Pancreas (tissue), 10 donors: Measurements from ENCODE around the gene SLIT1. TPM values are rescaled to one million over a fixed set of nuclear protein-coding genes. Genes with fewer than 3 reads are reported as not detected.

Experiments
- ATAC-seq, 4 donors: fragments of 200-7000 bp; cut with Tn5 transposase; one replicate each; pipeline versions ENCODE4 v1.8.0 to v1.9.1; 2020; ENCODE audit warnings: mild to moderate bottlenecking in 4 of 4, moderate library complexity in 4 of 4
- DNase-seq, 6 donors: peaks; one replicate each; pipeline ENCODE4 v3.0.0-alpha.2; 2020
- FAIRE-seq: peaks from 2 replicates; lab custom pipeline; 2012; peaks lifted over from hg19 to GRCh38; lab: Jason Lieb, UNC
- H3K27ac ChIP-seq, 4 donors: fragments of 200-600 bp; sonication (generic); 1 replicate in 3 of 4; 2 replicates in 1 of 4; pipeline versions ENCODE4 v1.5.0 to v1.8.0; 2020
- H3K27me3 ChIP-seq, 4 donors: fragments of 200-600 bp; one replicate each; pipeline ENCODE4 v1.8.0; 2021
- H3K36me3 ChIP-seq, 3 donors: fragments of 200-600 bp; sonication (generic) in 1 of 3; one replicate each; pipeline versions ENCODE4 v1.5.0 to v1.8.0; 2020 to 2021
- H3K4me1 ChIP-seq, 3 donors: fragments of 200-600 bp; one replicate each; pipeline ENCODE4 v1.8.0; 2021
- H3K4me3 ChIP-seq, 4 donors: fragments of 200-600 bp; sonication (generic) in 2 of 4; one replicate each; pipeline versions ENCODE4 v1.5.0 to v1.8.0; 2020 to 2021
- H3K9me3 ChIP-seq, 4 donors: fragments of 200-600 bp; one replicate each; pipeline ENCODE4 v1.8.0; 2021
- WGBS, 2 donors: extraction: QIAGEN DNeasy Blood & Tissue Kit; methylation state at CpG; one replicate each; pipeline ENCODE4 v1.1.7; 2013; 5-methylcytosine and 5-hydroxymethylcytosine counted together
- intact Hi-C, 3 donors: fragments of 100-400 bp; cut with DNase I; formaldehyde crosslinking; loops; one replicate each; pipeline versions ENCODE4 v1.11.1 to v1.14.2; 2022
- polyA plus RNA-seq, 2 donors: library from polyadenylated mRNA; stranded (reverse); fragments of 200-250 nt; gene quantifications; one replicate each; pipeline ENCODE4 v1.2.3, GENCODE V29; 2013
- total RNA-seq, 6 donors: library from RNA; stranded (reverse); fragmentation: NEBNext Ultra II Directional in 4 of 6; extraction: Animal tissue kit (Norgen Biotek cat#: 25700) in 4 of 6; gene quantifications; one replicate each; pipeline versions ENCODE4 v1.2.1 to v1.2.4, GENCODE V29; 2021 to 2023
- TF ChIP-seq, protein P1 (sequence below), 4 donors: fragments of 200-600 bp; sonication (generic) in 3 of 4; IDR thresholded peaks; one replicate each; pipeline versions ENCODE4 v1.5.0 to v1.8.0; 2021; ENCODE audit warnings: antibody characterized with exemption in 4 of 4
- donor health status: healthy with polysubstance abuse.
- donor health status: DM: no; HTN: no; CAD: no; lungs with moderate emphysema.
- donor health status: DM: no; HTN: no; CAD: no.
- donor health status: control.
- donor health status: control.
- donor health status: Bipolar disorder and iron deficiency.
- donor health status: DM: yes; HTN: yes; CAD: no.
- donor health status: DM: no; HTN: no; CAD: no.
- donor health status: DM: no; HTN: no; CAD: no.
- donor health status: DM: yes; HTN: yes; CAD: no.

The SLIT1 gene
- total and polyA plus RNA-seq, 8 donors = 0.23 to 2.8 (median 0.89) TPM

GRCh38 chr10:97115846-97116245 lies 69.9 kb downstream of the SLIT1 start:
- no peak for DNase-seq
- H3K9me3 ChIP-seq = no peaks in the 10 kb centered on the region
- TF ChIP-seq, protein P1, sequence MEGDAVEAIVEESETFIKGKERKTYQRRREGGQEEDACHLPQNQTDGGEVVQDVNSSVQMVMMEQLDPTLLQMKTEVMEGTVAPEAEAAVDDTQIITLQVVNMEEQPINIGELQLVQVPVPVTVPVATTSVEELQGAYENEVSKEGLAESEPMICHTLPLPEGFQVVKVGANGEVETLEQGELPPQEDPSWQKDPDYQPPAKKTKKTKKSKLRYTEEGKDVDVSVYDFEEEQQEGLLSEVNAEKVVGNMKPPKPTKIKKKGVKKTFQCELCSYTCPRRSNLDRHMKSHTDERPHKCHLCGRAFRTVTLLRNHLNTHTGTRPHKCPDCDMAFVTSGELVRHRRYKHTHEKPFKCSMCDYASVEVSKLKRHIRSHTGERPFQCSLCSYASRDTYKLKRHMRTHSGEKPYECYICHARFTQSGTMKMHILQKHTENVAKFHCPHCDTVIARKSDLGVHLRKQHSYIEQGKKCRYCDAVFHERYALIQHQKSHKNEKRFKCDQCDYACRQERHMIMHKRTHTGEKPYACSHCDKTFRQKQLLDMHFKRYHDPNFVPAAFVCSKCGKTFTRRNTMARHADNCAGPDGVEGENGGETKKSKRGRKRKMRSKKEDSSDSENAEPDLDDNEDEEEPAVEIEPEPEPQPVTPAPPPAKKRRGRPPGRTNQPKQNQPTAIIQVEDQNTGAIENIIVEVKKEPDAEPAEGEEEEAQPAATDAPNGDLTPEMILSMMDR (IDR thresholded peaks at IDR 0.05) = no peak
- H3K36me3 ChIP-seq = no peaks in the 10 kb centered on the region
- FAIRE-seq = no peak
- no peaks in the 10 kb centered on the region for H3K4me1 ChIP-seq
- no peak overlapping the region for H3K27ac ChIP-seq
- H3K27me3 ChIP-seq = no peaks in the 10 kb centered on the region
- 43 to 52% methylated on average over 2 of the region's 2 CpGs for WGBS, 2 donors
- H3K4me3 ChIP-seq = no peak overlapping the region
- no peak for ATAC-seq
- intact Hi-C loops = no loop called here

DNA sequence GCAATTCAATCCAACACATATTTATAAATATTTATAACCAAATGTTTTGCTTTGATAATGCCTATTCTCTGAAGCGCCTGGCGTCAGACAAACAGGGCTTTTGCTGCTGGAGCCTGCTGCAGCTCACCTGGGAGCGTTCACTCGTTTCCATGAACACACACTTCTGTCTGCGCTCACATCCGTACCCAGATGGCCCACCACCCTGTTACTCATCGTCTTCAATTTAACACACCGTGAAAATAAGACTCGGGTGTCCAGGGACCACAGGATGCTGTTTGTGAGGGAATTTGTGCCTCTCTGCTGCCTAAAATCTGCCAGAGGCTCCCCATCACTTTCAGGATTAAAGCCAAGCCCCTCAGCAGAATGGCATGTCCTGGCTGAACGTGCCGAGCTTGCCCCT lies 74.1 kb downstream of the SLIT1 start:
- Histone ChIP-seq H3K4me1 (no peaks in the 10 kb centered on the region), H3K9me3 (no peaks in the 10 kb centered on the region), H3K27me3 (no peaks in the 10 kb centered on the region), H3K36me3 (no peaks in the 10 kb centered on the region), H3K27ac (no peak overlapping the region), H3K4me3 (no peak overlapping the region)
- intact Hi-C loops = no loop called here
- no peak for DNase-seq
- TF ChIP-seq, protein P1 (IDR thresholded peaks at IDR 0.05) = no peak
- 50 to 56% methylated on average over 11 of the region's 11 CpGs for WGBS, 2 donors
- ATAC-seq = no peak
- no peak for FAIRE-seq

DNA sequence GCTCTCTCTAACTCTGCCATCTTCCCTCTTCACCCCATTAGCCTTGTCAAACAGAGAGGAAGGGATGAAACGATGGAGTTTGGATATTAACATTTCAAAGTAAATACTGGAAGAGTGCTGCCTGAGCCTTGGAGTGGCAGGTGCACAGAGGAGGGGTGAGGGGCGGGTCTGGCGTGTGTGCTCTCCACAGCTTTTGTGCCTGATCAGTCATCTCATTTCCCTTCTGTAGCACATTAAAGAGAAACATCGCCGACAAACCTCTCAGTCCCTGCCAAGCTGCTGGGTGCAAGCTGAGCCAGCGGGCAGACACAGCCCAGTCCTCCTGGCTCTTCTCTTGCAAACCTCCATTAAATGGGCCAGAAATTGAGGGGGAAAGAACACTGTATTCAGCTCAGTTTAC lies 76.2 kb downstream of the SLIT1 start:
- 21 to 27% methylated on average over 6 of the region's 6 CpGs for whole genome bisulfite sequencing, 2 donors
- no peaks in the 10 kb centered on the region for H3K36me3 ChIP-seq
- H3K4me3 ChIP-seq = no peak overlapping the region
- ATAC-seq (peak in 3 of 4 donors; percentile 47 to 84 (median 72)), DNase-seq (no peak), FAIRE-seq (no peak)
- TF ChIP-seq, protein P1 (IDR thresholded peaks at IDR 0.05) = no peak
- intact Hi-C loops = no loop called here
- no peak overlapping the region for H3K27ac ChIP-seq
- no peaks in the 10 kb centered on the region for H3K4me1 ChIP-seq
- no peaks in the 10 kb centered on the region for H3K9me3 ChIP-seq
- no peaks in the 10 kb centered on the region for H3K27me3 ChIP-seq

DNA sequence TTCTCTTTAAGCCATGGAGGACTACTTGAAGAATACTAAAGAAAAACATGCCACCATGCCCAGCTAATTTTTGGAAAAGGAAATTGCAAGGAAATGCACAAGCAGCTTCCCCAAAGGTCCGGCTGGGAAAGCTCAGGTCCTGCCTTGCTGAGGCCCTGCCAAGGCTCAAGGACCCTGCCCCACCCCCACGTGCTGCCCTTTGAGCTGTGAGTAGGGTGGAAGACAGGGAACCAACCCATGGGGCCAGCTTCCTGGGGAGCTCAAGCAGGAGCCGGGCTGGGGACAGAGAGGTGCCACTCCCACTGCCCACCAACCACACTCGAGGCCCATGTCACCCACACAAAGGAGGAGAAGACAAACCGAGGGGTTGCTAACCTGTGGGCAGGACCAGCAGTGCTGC lies 78.2 kb downstream of the SLIT1 start:
- no peaks in the 10 kb centered on the region for H3K27me3 ChIP-seq
- no peak for ATAC-seq
- 44 to 53% methylated on average over 5 of the region's 5 CpGs for WGBS, 2 donors
- H3K27ac ChIP-seq = no peak overlapping the region
- no peak for DNase-seq
- TF ChIP-seq, protein P1 (IDR thresholded peaks at IDR 0.05) = no peak
- H3K4me3 ChIP-seq = no peak overlapping the region
- intact Hi-C loops = no loop called here
- no peaks in the 10 kb centered on the region for H3K36me3 ChIP-seq
- H3K4me1 ChIP-seq = no peaks in the 10 kb centered on the region
- H3K9me3 ChIP-seq = no peaks in the 10 kb centered on the region
- no peak for FAIRE-seq

GRCh38 chr10:97106207-97106606 lies 79.6 kb downstream of the SLIT1 start:
- FAIRE-seq (no peak), ATAC-seq (no peak), DNase-seq (no peak)
- intact Hi-C loops = no loop called here
- WGBS, 2 donors = 65 to 70% methylated on average over 6 of the region's 6 CpGs
- Histone ChIP-seq H3K27me3 (no peaks in the 10 kb centered on the region), H3K4me3 (no peak overlapping the region), H3K36me3 (no peaks in the 10 kb centered on the region), H3K27ac (no peak overlapping the region), H3K4me1 (no peaks in the 10 kb centered on the region), H3K9me3 (no peaks in the 10 kb centered on the region)
- TF ChIP-seq, protein P1 (IDR thresholded peaks at IDR 0.05) = no peak
